WI38 (cell line): ENCODE data around the gene RNF40.
A peak's percentile ranks its signal among the peaks of the same experiment; 100 is the strongest.

Source experiments
- H3K4me3 ChIP-seq: 2 replicates; pipeline ENCODE4 v1.5.1; 2011; ENCODE audit warnings: low read depth, mild to moderate bottlenecking, control low read depth, low read length
- TF ChIP-seq, protein P1 (sequence below): IDR thresholded peaks from 2 replicates; pipeline ENCODE4 v1.5.1; 2012; ENCODE audit warnings: low read depth, mild to moderate bottlenecking, control low read depth, low read length

Gene RNF40

GRCh38 chr16:30747799-30748633 lies 14.1 kb upstream of the RNF40 start, which contains the start of gene PHKG2:
Gene PHKG2 (plus strand): TSS chr16:30748425. CDS start chr16:30748821, 396 bp downstream.
- H3K4me3 ChIP-seq = peak within 1 kb of the TSS; percentile 66
- TF ChIP-seq, protein P1, sequence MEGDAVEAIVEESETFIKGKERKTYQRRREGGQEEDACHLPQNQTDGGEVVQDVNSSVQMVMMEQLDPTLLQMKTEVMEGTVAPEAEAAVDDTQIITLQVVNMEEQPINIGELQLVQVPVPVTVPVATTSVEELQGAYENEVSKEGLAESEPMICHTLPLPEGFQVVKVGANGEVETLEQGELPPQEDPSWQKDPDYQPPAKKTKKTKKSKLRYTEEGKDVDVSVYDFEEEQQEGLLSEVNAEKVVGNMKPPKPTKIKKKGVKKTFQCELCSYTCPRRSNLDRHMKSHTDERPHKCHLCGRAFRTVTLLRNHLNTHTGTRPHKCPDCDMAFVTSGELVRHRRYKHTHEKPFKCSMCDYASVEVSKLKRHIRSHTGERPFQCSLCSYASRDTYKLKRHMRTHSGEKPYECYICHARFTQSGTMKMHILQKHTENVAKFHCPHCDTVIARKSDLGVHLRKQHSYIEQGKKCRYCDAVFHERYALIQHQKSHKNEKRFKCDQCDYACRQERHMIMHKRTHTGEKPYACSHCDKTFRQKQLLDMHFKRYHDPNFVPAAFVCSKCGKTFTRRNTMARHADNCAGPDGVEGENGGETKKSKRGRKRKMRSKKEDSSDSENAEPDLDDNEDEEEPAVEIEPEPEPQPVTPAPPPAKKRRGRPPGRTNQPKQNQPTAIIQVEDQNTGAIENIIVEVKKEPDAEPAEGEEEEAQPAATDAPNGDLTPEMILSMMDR = no peak

- peak overlapping the region; percentile 66 for H3K4me3 ChIP-seq
- TF ChIP-seq, protein P1 = no peak
Measured at GRCh38 chr16:30748634-30749445, 13.3 kb upstream of the RNF40 start.

DNA sequence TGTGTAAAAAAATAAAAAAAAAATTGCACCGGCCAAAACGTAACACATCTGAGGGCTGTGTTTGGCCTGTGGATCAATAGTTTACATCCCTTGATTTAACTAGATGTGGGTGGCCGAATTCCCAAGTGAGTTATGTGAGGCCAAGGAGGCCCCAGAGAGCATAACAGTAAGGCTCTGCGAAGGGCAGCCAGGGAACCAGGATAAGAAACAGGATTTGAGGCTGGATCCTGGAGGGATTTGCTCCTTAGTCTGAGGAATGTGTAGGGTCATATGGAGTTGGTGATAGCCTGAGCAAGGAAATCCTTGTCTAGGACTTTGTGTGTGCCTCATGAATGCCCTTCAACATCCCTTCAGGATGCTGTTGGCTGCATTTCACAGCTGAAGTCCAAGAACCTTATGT lies 11.9 kb upstream of the RNF40 start:
- no peak overlapping the region for H3K4me3 ChIP-seq
- TF ChIP-seq, protein P1 = no peak

- no peak overlapping the region for H3K4me3 ChIP-seq
- TF ChIP-seq, protein P1 = no peak
Measured at GRCh38 chr16:30750876-30751465, 11.2 kb upstream of the RNF40 start.

DNA sequence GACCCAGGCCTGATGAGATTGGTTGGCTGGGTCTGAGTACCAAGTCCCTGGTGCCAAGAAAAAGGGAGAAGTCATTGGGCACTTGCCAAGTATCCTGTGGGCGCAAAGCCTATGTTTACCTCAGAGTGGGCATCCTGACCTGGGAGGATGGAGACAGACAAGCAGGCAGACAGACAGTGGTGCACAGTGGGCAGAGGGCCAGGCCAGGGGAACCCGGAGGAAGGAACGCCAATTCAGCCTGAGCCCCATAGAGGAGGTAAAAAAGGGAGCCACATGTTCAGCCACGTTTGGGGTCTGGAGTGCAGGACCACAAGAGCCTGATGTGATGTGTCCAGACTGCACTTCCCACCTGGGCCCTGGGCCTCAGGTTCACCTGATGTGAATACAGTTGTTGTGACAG lies 8.5 kb upstream of the RNF40 start:
- no peak overlapping the region for H3K4me3 ChIP-seq
- TF ChIP-seq, protein P1 = no peak

DNA sequence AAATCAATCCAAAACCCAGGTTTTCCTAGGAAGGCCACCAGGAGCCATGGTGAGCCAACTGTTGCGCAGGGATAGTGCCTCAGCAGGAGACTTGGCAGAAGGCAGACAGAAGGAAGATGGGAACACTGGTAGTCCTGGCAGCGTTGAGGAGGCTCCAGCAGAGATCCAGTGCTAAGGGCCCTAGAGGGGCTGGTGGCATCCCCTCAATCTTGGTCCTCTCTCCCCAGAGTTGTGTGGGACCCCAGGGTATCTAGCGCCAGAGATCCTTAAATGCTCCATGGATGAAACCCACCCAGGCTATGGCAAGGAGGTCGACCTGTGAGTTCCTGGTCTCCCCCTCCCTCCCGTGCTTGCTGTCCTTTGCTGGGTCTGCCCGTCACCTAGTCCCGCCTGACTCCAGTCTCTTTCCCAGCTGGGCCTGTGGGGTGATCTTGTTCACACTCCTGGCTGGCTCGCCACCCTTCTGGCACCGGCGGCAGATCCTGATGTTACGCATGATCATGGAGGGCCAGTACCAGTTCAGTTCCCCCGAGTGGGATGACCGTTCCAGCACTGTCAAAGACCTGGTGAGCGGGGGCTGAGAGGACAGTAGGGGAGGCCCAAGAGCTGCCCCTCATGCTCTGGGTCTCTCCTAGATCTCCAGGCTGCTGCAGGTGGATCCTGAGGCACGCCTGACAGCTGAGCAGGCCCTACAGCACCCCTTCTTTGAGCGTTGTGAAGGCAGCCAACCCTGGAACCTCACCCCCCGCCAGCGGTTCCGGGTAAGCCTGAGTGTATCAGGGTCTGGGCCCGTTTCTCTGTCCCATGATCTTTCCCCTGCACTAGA lies 6.0 kb upstream of the RNF40 start:
- H3K4me3 ChIP-seq = no peak overlapping the region
- TF ChIP-seq, protein P1 = no peak
